Stimulated activated CD4-positive, alpha-beta T cell treated with anti-CD3 and anti-CD28 coated beads, Interleukin-15, amount 100 ng/mL, for 1 hour (primary cell): ENCODE measurements around the gene ZNF701.
A peak's percentile ranks its signal among the peaks of the same experiment; 100 is the strongest.
"Not testable (repeated sequence)": the region's sequence is repeated elsewhere in the genome, so short reads cannot be mapped to it uniquely, and the experiment has no call there.

ENCODE experiments used
- DNase-seq, 2 donors: peaks; one replicate each; pipeline ENCODE4 v3.0.0-alpha.2; 2020; ENCODE audit warnings: low read depth in 1 of 2, low spot score in 1 of 2

Gene ZNF701

DNA sequence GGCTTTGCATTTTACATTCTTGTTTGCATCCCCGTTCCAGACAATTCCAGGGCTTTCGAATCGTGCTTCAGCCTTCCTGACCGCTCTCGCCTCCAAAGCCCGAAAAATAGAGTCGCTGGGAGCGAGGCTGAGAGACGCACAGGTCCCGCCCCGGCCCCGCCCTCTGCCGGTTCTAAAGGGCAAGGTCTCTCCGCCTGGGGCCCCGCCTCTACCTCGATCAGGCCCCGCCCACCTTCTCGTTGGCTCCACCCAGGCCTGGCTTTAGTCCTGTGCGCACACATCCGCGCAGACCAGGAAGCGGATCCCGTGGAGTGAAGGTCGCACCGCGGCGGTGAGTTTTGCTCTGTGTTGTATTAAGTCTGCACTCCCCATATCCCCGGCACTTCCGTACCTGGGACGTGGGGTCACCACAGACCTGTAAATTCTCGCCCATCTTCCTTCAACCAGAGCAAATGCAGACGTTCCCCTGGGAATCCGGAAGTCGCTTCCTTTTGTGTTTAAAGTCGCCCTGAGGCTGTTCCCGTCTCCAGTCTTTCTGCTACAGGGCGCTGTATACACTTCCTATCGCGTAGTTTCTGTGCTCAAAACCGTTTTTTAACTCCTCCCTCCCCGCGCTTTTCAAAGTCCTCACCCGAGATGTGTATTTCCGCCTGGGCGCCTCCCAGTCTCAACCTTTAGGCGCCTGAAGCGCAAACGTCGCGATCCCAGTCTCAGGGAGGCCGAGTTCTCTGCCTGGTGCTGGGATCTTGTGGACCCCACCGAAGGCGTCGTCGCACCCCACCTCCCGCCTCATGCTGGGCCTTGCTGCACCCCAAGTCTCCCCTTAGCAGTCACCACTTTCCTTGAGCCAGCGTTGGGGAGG lies at the start of gene ZNF701:
Gene ZNF701, plus strand, starts transcription at position 288 of the 862 bp plus-strand sequence. CDS start 3,861 bp downstream, outside the sequence.
- peak; percentile 94 to 96 for DNase-seq

DNA sequence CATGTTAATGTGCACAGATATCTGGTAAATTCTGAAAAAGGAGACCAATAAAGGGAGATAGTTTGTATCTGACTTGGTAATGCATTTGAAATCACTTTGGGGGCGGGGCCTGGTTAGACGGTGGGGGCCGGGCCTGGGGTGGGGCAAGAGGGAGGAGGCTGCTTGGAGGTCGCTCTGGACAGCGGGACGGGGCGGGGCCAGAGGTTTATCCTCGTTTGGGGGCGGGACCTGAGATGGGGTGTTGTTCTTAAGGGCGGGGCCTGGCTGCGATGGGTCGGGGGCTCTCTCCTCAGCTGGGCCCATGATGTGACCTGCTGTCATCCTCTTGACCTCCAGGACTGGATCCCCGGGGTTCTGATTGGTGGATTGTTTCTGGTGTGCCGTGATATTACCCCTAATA lies 47.5 kb upstream of the ZNF701 start:
- DNase-seq: no peak

DNA sequence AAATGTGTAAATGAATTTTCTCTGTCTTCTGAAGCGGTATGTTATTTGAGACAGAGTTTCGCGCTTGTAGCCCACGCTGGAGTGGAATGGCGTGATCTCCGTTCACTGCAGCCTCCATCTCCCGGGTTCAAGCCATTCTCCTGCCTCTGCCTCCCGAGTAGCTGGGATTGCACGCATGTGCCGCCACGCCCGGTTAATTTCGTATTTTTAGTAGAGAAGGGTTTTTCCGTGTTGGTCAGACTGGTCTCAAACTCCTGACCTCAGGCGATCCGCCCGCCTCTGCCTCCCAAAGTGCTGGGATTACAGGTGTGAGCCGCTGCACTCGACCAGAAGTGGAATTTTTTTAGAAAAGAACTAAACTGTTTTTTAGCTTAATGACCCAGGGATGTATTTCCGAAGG lies 46.0 kb upstream of the ZNF701 start:
- DNase-seq: no peak

DNA sequence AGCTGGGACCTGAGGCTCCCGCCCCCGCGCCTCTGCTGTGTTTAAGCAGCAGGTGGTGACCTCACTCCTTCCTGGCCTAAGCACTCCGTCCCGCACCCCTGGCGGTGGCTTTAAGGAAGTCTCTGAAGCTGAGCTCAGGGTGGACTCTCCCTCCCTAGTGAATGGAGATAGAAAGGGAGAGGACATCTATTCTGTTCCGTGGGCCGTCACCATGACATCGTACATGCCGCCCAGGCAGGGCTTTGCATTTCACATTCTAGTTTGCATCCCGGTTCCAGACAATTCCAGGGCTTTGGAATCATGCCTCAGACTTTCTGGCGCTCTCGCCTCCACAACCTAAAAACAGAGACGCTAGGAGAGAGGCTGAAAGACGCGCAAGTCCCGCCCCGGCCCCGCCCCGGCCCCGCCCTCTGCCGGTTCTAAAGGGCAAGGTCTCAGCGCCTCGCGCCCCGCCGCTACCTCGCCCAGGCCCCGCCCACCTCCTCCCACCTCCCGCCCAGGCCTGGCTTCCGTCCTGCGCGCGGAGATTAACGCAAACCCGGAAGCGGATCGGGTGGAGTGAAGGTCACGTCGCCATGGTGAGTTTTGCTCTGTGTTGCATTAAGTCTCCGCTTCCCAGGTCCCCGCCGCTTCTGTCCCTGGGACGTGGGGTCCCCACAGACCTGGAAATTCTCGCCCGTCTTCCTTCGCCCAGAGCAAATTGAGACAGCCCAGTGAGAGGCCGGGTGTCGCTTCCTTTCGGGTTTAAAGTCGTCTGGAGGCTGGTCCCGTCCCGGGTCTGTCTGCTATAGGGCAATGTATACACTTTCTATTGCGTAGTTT lies 42.7 kb upstream of the ZNF701 start, which contains the start of gene ZNF808:
Gene ZNF808, plus strand, starts transcription at position 535 of the 822 bp plus-strand sequence. CDS start 15,617 bp downstream, outside the sequence.
- peak; percentile 97 to 99 for DNase-seq

DNA sequence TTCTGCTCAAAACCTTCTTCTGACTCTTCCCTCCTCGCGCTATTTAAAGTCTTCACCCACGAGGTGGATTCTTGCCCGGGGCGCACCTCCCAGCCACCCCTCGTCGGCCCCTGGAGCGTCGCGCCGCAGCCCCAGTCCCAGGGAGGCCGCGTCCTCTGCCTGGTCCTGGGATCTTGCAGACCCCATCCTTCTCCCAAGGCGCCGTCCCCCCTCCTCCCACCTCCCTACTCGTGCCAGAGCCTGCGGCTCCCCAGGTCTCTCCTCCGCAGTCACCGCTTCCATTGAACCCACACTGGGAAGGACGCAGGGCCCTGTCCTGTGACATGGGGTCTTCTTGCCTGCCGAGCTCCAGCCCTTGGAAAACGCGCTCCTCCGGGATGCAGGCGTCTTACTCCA lies 42.1 kb upstream of the ZNF701 start:
- DNase-seq: no peak

DNA sequence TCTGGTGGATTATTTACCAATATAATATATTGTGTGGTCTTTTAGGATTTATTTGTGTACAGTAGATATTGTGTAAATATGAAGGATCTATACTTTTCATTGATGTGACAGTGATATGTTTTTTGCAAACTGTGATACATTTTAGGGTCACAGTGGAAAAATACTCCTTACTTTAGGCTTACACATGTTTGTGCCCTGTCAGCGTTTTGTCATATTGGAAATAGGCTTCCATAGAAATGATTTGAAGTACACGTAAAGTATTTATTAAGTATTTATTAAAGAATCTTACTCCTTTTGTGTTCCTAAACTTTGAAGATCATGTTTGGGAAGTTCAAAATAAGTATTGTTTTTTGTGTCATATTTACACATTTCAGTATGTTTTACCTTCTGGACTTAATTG lies 37.6 kb upstream of the ZNF701 start:
- DNase-seq: no peak

DNA sequence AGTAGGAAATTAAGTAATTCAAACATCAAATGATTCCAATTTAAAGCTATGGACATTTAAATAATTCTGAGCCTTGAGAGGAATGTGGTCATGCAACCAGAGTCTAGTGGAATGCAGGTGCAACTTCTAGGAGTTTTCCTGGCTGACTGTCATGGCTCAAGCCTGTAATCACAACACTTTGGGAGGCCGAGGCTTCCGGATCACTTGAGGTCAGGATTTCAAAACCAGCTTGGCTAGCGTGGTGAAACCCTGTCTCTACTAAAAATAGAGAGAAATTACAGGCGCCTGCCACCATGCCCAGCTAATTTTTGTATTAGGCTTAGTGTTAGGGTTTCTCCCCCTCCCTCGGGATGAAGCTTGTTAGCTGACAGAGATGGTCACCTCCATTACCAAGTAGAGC lies 36.2 kb upstream of the ZNF701 start:
- DNase-seq: no peak

DNA sequence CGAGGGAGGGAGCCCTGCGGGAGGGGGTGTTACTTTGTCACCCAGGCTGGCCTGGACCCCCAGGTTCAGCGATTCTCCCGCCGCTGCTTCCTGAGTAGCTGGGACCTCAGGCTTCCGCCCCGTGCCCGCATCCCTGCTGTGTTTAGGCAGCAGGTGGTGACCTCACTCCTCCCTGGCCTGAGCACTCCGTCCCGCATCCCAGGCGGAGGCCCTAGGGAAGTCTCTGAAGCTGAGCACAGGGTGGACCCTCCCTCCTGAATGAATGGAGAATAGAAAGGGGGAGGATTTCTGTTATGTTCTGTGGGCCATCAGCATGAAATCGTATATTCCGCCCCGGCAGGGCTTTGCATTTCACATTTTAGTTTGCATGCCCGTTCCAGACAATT lies 34.7 kb upstream of the ZNF701 start:
- DNase-seq: not testable (repeated sequence)

DNA sequence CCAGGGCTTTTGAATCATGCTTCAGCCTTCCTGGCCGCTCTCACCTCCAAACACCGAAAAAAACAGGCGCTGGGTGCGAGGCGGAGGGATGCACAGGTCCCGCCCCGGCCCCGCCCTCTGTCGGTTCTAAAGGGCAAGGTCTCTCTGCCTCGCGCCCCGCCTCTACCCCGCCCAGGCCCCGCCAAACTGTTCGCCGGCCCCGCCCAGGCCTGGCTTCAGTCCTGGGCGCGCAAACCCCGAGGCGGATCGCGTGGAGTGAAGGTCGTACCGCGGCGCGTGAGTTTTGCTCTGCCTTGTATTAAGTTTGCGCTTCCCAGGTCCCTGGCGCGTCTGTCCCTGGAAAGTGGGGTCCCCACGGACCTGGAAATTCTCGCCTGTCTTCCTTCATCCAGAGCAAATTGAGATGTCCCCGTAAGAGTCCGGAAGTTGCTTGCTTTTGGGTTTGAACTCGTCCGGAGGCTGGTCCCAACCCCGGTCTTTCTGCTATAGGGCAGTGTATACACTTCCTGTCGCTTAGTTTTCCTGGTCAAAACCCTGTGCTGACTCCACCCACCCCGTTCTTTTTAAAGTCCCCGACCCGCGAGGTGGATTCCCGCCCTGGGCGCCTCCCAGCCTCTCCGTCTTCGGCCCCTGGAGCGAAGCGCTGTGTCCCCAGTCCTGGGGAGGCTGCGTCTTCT lies 34.2 kb upstream of the ZNF701 start:
- DNase-seq: peak; percentile 72 to 90

DNA sequence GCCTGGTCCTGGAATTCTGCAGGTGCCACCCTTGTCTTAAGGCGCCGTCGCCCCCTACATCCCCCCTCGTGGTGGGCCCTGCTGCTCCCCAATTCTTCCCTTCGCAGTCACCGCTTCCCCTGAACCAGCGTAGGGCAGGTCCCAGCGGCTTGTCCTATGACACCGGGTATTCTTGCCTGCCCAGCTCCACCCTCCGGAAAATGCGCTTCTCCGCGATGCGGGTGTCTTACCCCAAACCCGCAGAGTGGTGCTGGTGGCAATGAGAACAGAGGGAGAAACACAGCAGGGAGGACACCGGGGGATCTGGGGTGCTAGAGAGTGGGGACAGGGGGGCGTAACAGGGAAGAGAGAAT lies 33.7 kb upstream of the ZNF701 start:
- peak in 1 of 2 donors; percentile 14 for DNase-seq

DNA sequence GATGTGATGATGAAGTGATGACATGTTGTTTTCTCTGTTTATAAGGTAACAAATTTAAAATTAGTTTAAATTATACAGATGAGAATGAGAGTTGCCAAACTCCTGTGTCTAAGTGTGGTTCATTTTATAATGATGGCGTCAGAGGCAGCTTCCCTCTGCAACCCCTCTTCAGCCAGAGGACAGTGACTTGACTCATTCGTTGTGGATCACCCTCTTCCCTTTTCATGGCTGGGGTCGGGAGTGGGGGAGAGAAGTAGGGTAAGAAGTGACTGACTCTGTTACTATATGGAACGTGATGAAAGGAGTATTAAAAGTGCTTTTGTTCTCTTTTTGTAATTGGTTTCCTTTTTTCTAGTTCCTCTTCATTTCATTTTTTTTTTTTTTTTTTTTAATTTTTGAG lies 31.3 kb upstream of the ZNF701 start:
- DNase-seq: not testable (repeated sequence)

DNA sequence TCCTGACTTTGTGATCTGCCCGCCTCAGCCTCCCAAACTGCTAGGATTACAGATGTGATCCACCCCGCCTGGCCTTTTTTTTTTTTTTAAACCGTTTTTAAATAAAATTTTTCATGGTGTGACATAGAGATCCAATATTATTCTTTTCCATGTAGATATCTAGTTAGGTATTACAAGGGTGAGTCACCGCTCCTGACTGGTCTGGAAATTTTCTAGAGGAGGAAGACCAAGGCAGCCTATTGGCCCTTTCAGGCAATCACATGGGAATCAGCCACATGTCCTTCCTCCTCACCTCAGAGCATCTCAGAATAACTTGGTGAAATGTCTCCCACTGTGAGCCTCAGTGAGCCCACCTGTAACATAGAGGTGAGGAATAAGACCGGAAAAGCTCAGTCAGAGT lies 28.9 kb upstream of the ZNF701 start:
- DNase-seq: not testable (repeated sequence)

DNA sequence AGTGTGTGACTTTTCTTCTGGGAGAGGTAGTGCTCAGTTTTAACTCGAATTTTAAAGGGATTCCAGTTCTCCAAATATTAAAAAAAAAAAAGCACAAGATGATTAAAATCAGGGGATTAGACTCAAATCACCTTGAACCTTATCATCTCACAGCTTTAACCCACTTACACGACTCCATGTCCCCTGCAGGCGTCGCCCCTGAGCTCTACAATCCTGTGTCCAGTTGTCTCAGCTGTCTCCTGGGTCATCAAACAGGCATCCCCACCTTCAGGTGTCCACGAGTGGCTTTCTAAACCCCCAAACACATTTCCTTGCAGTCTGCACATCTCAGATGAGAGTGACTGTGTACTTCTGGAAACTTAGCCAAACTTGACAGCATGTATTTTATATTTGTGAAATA lies 28.5 kb upstream of the ZNF701 start:
- no peak for DNase-seq

DNA sequence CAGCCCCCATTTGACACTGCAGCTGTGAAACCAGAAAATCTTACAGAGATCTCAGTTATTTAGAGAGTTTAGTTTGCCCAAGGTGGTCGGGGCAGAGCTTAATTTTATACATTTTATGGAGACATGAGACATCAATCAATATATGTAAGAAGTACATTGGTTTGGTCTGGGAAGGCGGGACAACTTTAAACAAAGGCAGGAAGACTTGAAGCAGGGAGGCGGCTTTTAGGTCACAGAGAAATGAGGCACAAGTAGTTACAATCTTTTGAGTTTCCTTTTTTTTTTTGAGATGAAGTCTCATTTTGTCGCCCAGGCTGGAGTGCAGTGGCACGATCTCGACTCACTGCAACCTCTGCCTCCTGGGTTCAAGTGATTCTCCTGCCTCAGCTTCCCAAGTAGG lies 27.5 kb upstream of the ZNF701 start:
- DNase-seq: not testable (repeated sequence)

DNA sequence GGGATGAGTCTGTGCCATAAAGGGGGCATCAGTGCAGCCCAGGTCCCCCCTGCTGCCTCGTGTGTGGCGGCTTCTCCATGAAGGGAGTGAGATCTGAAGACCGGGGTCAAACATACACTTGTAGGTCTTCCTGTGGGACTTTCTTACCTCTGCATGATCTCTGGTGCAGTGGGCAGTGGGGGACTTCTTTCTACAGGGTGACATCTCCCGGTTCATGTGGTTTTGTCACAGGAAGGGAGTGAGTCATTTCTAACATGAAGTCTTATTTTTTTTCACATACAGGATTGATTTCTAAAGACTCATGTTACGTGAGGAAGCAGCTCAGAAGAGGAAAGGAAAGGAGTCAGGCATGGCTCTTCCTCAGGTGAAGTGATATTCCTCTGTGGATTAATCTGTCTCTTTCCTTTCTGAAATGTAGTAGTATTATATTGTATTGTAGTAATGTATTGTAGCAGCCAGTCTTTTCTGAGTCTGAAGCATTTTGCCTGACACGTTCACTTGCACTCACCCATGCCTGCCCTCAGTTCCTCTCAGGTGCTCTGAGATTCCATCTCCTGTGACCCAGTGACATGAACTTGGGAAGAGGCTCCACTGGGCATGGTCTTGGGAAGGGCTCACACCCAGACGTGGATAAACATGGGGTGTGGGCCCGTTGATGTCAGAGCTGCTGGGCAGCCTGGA lies 27.0 kb upstream of the ZNF701 start:
- DNase-seq: no peak

DNA sequence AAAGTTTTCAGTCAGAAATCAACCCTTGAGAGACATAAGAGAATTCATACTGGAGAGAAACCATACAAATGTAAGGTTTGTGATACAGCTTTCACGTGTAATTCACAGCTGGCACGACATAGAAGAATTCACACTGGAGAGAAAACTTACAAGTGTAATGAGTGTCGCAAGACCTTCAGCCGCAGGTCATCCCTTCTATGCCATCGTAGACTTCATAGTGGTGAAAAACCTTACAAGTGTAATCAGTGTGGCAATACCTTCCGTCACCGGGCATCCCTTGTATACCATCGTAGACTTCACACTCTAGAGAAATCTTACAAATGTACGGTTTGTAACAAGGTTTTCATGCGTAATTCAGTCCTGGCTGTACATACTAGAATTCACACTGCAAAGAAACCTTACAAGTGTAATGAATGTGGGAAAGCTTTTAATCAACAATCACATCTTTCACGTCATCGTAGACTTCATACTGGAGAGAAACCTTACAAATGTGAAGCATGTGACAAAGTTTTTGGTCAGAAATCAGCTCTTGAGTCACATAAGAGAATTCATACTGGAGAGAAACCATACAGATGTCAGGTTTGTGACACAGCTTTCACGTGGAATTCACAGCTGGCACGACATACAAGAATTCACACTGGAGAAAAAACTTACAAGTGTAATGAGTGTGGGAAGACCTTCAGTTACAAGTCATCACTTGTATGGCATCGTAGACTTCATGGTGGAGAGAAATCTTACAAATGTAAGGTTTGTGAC lies 15.7 kb upstream of the ZNF701 start:
- DNase-seq: no peak

DNA sequence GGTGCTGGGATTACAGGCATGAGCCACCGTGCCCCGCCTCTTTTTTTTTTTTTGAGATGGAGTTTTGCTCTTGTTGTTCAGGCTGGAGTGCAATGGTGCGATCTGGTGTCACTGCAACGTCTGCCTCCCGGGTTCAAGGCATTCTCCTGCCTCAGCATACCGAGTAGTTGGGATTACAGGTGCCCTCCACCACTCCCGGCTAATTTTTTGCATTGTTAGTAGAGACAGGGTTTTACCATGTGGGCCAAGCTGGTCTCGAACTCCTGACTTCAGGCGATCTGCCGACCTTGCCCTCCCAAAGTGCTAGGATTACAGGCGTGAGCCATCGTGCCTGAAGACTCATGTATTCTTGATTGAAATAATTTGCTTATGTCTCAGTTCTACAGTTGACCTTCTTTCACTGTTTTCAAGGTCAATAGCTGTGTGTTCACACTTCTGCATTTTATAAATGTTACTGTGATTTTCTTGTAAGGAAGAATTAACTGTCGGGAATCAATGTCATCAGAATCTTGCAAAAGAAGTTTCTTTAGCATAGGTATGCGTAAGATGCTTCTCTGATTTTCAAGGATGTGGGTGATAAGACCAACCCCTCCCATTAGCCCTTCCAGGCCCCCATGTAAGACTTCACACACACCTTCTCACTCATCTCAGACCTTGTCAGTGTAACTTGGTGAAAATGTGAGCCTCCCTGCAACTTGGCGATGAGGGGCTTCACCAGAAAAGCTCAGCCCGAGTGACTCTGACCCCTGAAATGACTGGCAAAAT lies 12.7 kb upstream of the ZNF701 start:
- no peak for DNase-seq

DNA sequence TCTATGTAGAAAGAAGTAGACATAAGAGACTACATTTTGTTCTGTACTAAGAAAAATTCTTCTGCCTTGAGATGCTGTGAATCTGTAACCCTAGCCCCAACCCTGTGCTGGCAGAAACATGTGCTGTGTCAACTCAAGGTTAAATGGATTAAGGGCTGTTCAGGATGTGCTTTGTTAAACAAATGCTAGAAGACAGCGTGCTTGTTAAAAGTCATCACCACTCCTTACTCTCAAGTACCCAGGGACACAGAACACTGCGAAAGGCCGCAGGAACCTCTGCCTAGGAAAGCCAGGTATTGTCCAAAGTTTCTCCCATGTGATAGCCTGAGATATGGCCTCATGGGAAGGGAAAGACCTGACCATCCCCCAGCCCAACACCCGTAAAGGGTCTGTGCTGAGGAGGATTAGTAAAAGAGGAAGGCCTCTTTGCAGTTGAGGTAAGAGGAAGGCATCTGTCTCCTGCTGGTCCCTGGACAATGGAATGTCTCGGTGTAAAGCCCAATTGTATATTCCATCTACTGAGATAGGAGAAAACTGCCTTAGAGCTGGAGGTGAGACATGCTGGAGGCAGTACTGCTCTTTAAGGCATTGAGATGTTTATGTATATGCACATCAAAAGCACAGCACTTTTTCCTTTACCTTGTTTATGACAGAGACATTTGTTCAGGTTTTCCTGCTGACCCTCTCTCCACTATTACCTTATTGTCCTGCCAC lies 11.2 kb upstream of the ZNF701 start:
- not testable (repeated sequence) for DNase-seq

DNA sequence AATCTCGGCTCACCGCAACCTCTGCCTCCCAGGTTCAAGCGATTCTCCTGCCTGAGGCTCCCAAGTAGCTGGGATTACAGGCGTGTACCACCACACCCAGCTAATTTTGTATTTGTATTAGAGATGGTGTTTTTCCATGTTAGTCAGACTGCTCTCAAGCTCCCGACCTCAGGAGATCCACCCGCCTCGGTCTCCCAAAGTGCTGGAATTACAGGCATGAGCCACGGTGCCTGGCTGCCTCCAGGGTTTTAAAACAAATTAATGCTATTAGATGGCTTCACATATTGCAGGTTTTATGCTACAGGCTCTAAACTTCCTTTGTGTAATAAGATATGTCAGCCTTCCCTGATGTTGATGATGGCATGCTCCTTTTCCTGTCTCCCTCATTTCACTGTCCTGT lies 8.5 kb upstream of the ZNF701 start:
- not testable (repeated sequence) for DNase-seq
